Stimulated activated memory B cell treated with anti-CD40 and anti-IgM and Interleukin-4, amounts not matched to agents 10 μg/mL and 1 μg/mL and 100 μg/mL, for 72 hours (primary cell): ENCODE measurements around the gene RAB29.
"Not testable (repeated sequence)": the region's sequence is repeated elsewhere in the genome, so short reads cannot be mapped to it uniquely, and the experiment has no call there.

Experiments used
- ATAC-seq: fragments of 150-1000 bp; cut with Tn5 transposase; 2 replicates; pipeline ENCODE4 v1.10.0; 2021
- H3K27ac Mint-ChIP-seq: one replicate; pipeline ENCODE4 v1.8.0; 2022; ENCODE audit warnings: mild to moderate bottlenecking, mixed read lengths
- H3K27me3 Mint-ChIP-seq: one replicate; pipeline ENCODE4 v1.8.0; 2022; ENCODE audit warnings: mixed read lengths
- H3K36me3 Mint-ChIP-seq: one replicate; pipeline ENCODE4 v1.8.0; 2022; ENCODE audit warnings: mixed read lengths
- H3K4me1 Mint-ChIP-seq: one replicate; pipeline ENCODE4 v1.8.0; 2022; ENCODE audit warnings: mixed read lengths
- H3K4me3 Mint-ChIP-seq: one replicate; pipeline ENCODE4 v1.8.0; 2022; ENCODE audit warnings: mild to moderate bottlenecking, moderate library complexity, mixed read lengths
- H3K9me3 Mint-ChIP-seq: one replicate; pipeline ENCODE4 v1.8.0; 2022; ENCODE audit warnings: mixed read lengths

Gene RAB29

GRCh38 chr1:205775015-205775716 is at the start of gene RAB29:
Gene RAB29, minus strand, starts transcription at chr1:205775482. Its CDS starts 526 bp downstream, at chr1:205774956.
- Mint-ChIP-seq H3K27me3 (no peaks in the 10 kb centered on the region), H3K9me3 (no peaks in the 10 kb centered on the region), H3K4me1 (peaks cover 54% of the 10 kb centered on the region), H3K4me3 (peak within 1 kb of the TSS; percentile 90), H3K27ac (peak within 1 kb of the TSS; percentile 93), H3K36me3 (peaks cover 23% of the 10 kb centered on the region)
- ATAC-seq = peak; percentile 92

GRCh38 chr1:205824180-205824579 is 48.9 kb upstream of the RAB29 start:
- no peak for ATAC-seq
- peaks cover 15% of the 10 kb centered on the region for H3K9me3 Mint-ChIP-seq
- no peaks in the 10 kb centered on the region for H3K27me3 Mint-ChIP-seq
- H3K4me3 Mint-ChIP-seq = no peak overlapping the region
- H3K36me3 Mint-ChIP-seq = peaks cover 18% of the 10 kb centered on the region
- H3K4me1 Mint-ChIP-seq = peaks cover 24% of the 10 kb centered on the region
- no peak overlapping the region for H3K27ac Mint-ChIP-seq

- Mint-ChIP-seq H3K4me1 (peaks cover 24% of the 10 kb centered on the region), H3K9me3 (peaks cover 15% of the 10 kb centered on the region)
- not testable (repeated sequence) for H3K27ac Mint-ChIP-seq
These were observed 48.0 kb upstream of the RAB29 start for GRCh38 chr1:205823260-205823659.

GRCh38 chr1:205822397-205822796 is 47.1 kb upstream of the RAB29 start:
- ATAC-seq = no peak
- H3K4me3 Mint-ChIP-seq = no peak overlapping the region
- H3K9me3 Mint-ChIP-seq = peaks cover 15% of the 10 kb centered on the region
- H3K27me3 Mint-ChIP-seq = no peaks in the 10 kb centered on the region
- H3K4me1 Mint-ChIP-seq = peaks cover 24% of the 10 kb centered on the region
- no peak overlapping the region for H3K27ac Mint-ChIP-seq
- H3K36me3 Mint-ChIP-seq = peaks cover 18% of the 10 kb centered on the region

More at GRCh38 chr1:205823260-205823659, 48.0 kb upstream of the RAB29 start:
- H3K4me3 Mint-ChIP-seq, ATAC-seq, H3K27me3 Mint-ChIP-seq: not testable (repeated sequence)
- peaks cover 18% of the 10 kb centered on the region for H3K36me3 Mint-ChIP-seq

- H3K27me3 Mint-ChIP-seq = no peaks in the 10 kb centered on the region
- H3K4me1 Mint-ChIP-seq = peaks cover 18% of the 10 kb centered on the region
These were observed 42.7 kb upstream of the RAB29 start for GRCh38 chr1:205817988-205818387.

GRCh38 chr1:205817364-205817763 is 42.1 kb upstream of the RAB29 start:
- Mint-ChIP-seq H3K4me1 (peaks cover 18% of the 10 kb centered on the region), H3K36me3 (peaks cover 6% of the 10 kb centered on the region), H3K27me3 (no peaks in the 10 kb centered on the region), H3K4me3 (no peak overlapping the region), H3K9me3 (peaks cover 4% of the 10 kb centered on the region), H3K27ac (no peak overlapping the region)
- ATAC-seq = no peak

More at GRCh38 chr1:205817988-205818387, 42.7 kb upstream of the RAB29 start:
- H3K9me3 Mint-ChIP-seq = peaks cover 8% of the 10 kb centered on the region
- H3K4me3 Mint-ChIP-seq = no peak overlapping the region
- no peak for ATAC-seq
- peaks cover 12% of the 10 kb centered on the region for H3K36me3 Mint-ChIP-seq
- no peak overlapping the region for H3K27ac Mint-ChIP-seq

- no peaks in the 10 kb centered on the region for H3K27me3 Mint-ChIP-seq
- no peaks in the 10 kb centered on the region for H3K9me3 Mint-ChIP-seq
- ATAC-seq = no peak
- H3K27ac Mint-ChIP-seq = peak overlapping the region; percentile 82
- H3K4me3 Mint-ChIP-seq = peak overlapping the region; percentile 91
- peaks cover 25% of the 10 kb centered on the region for H3K36me3 Mint-ChIP-seq
- peaks cover 55% of the 10 kb centered on the region for H3K4me1 Mint-ChIP-seq
These were observed 38.4 kb upstream of the RAB29 start for GRCh38 chr1:205813755-205814058.

- Mint-ChIP-seq H3K36me3 (peaks cover 30% of the 10 kb centered on the region), H3K9me3 (no peaks in the 10 kb centered on the region), H3K4me3 (peak within 1 kb of the TSS; percentile 91), H3K27me3 (no peaks in the 10 kb centered on the region), H3K4me1 (peaks cover 61% of the 10 kb centered on the region), H3K27ac (peak within 1 kb of the TSS; percentile 82)
- peak; percentile 98 for ATAC-seq
These were observed 37.8 kb upstream of the RAB29 start, which contains the start of gene SLC41A1 for GRCh38 chr1:205812878-205813754. Gene SLC41A1, minus strand, starts transcription at chr1:205813198. Its CDS starts 2,757 bp downstream, at chr1:205810441.

GRCh38 chr1:205812271-205812877 is 37.1 kb upstream of the RAB29 start:
- peaks cover 65% of the 10 kb centered on the region for H3K4me1 Mint-ChIP-seq
- H3K27ac Mint-ChIP-seq = peak overlapping the region; percentile 82
- H3K4me3 Mint-ChIP-seq = peak overlapping the region; percentile 91
- H3K9me3 Mint-ChIP-seq = no peaks in the 10 kb centered on the region
- peaks cover 34% of the 10 kb centered on the region for H3K36me3 Mint-ChIP-seq
- no peaks in the 10 kb centered on the region for H3K27me3 Mint-ChIP-seq
- ATAC-seq = no peak

GRCh38 chr1:205811660-205812059 is 36.4 kb upstream of the RAB29 start:
- Mint-ChIP-seq H3K4me1 (peaks cover 72% of the 10 kb centered on the region), H3K9me3 (no peaks in the 10 kb centered on the region), H3K27me3 (no peaks in the 10 kb centered on the region), H3K36me3 (peaks cover 41% of the 10 kb centered on the region), H3K27ac (peak overlapping the region; percentile 82), H3K4me3 (peak overlapping the region; percentile 91)
- no peak for ATAC-seq

GRCh38 chr1:205810448-205811157 is 35.3 kb upstream of the RAB29 start:
- ATAC-seq = no peak
- H3K4me3 Mint-ChIP-seq = peak overlapping the region; percentile 91
- no peaks in the 10 kb centered on the region for H3K27me3 Mint-ChIP-seq
- peak overlapping the region; percentile 82 for H3K27ac Mint-ChIP-seq
- H3K9me3 Mint-ChIP-seq = no peaks in the 10 kb centered on the region
- H3K4me1 Mint-ChIP-seq = peaks cover 82% of the 10 kb centered on the region
- H3K36me3 Mint-ChIP-seq = peaks cover 51% of the 10 kb centered on the region

- Mint-ChIP-seq H3K36me3 (peaks cover 57% of the 10 kb centered on the region), H3K27me3 (no peaks in the 10 kb centered on the region), H3K9me3 (no peaks in the 10 kb centered on the region), H3K4me1 (peaks cover 89% of the 10 kb centered on the region), H3K4me3 (peak overlapping the region; percentile 23), H3K27ac (no peak overlapping the region)
- ATAC-seq = no peak
These were observed 34.7 kb upstream of the RAB29 start for GRCh38 chr1:205809942-205810345.

- peaks cover 89% of the 10 kb centered on the region for H3K4me1 Mint-ChIP-seq
- no peaks in the 10 kb centered on the region for H3K27me3 Mint-ChIP-seq
- H3K4me3 Mint-ChIP-seq = peak overlapping the region; percentile 37
- ATAC-seq = no peak
- H3K36me3 Mint-ChIP-seq = peaks cover 57% of the 10 kb centered on the region
- no peaks in the 10 kb centered on the region for H3K9me3 Mint-ChIP-seq
- H3K27ac Mint-ChIP-seq = no peak overlapping the region
These were observed 34.2 kb upstream of the RAB29 start for GRCh38 chr1:205809469-205809868.

GRCh38 chr1:205805082-205805711 is 29.9 kb upstream of the RAB29 start:
- H3K4me1 Mint-ChIP-seq = peaks cover 62% of the 10 kb centered on the region
- ATAC-seq = peak; percentile 58
- H3K4me3 Mint-ChIP-seq = peak overlapping the region; percentile 56
- H3K27me3 Mint-ChIP-seq = no peaks in the 10 kb centered on the region
- H3K36me3 Mint-ChIP-seq = peaks cover 62% of the 10 kb centered on the region
- no peaks in the 10 kb centered on the region for H3K9me3 Mint-ChIP-seq
- H3K27ac Mint-ChIP-seq = peak overlapping the region; percentile 73
